Measurements from ENCODE around the gene IQCE.

IQCE gene

GRCh38 chr7:2558629-2559282, at the start of gene IQCE:
Gene IQCE, plus strand, starts transcription at chr7:2558979. Its CDS starts 203 bp downstream, at chr7:2559182.
- peak; percentile 94 for DNase-seq

GRCh38 chr7:2509298-2509906, 49.4 kb upstream of the IQCE start:
- DNase-seq = no peak

GRCh38 chr7:2510130-2510776, 48.5 kb upstream of the IQCE start:
- DNase-seq = no peak

- peak; percentile 86 for DNase-seq
These were observed 47.6 kb upstream of the IQCE start for GRCh38 chr7:2510909-2511768.

- no peak for DNase-seq
These were observed 47.0 kb upstream of the IQCE start for GRCh38 chr7:2511769-2512168.

- DNase-seq = peak; percentile 60
These were observed 46.6 kb upstream of the IQCE start for GRCh38 chr7:2512179-2512661.

- DNase-seq = no peak
These were observed 46.1 kb upstream of the IQCE start for GRCh38 chr7:2512713-2513112.

GRCh38 chr7:2513702-2514101, 45.1 kb upstream of the IQCE start:
- DNase-seq = peak; percentile 94

- no peak for DNase-seq
These were observed 44.0 kb upstream of the IQCE start for GRCh38 chr7:2514473-2515423.

GRCh38 chr7:2515424-2516193, 43.2 kb upstream of the IQCE start:
- no peak for DNase-seq

- no peak for DNase-seq
These were observed 42.6 kb upstream of the IQCE start for GRCh38 chr7:2516194-2516555.

GRCh38 chr7:2517026-2517425, 41.8 kb upstream of the IQCE start:
- DNase-seq = no peak

- peak; percentile 90 for DNase-seq
These were observed 40.9 kb upstream of the IQCE start for GRCh38 chr7:2517678-2518507.

- no peak for DNase-seq
These were observed 40.1 kb upstream of the IQCE start for GRCh38 chr7:2518737-2519118.

- peak; percentile 97 for DNase-seq
These were observed 39.5 kb upstream of the IQCE start, which contains the start of gene LFNG for GRCh38 chr7:2519119-2519930. Gene LFNG, plus strand, starts transcription at chr7:2519774. Its CDS starts 88 bp downstream, at chr7:2519862.

- DNase-seq = peak; percentile 72
These were observed 38.5 kb upstream of the IQCE start for GRCh38 chr7:2520131-2520760.

- DNase-seq = no peak
These were observed 38.0 kb upstream of the IQCE start for GRCh38 chr7:2520761-2521290.

- no peak for DNase-seq
These were observed 37.4 kb upstream of the IQCE start for GRCh38 chr7:2521341-2521745.

Data from NCI-H82 (cell line).